Mesendoderm (in vitro differentiated cells): Measurements from ENCODE around the gene COX14.

Source experiments
- DNase-seq: peaks from one replicate; pipeline ENCODE4 v3.0.0; 2013
- H2AK5ac ChIP-seq: 2 replicates; pipeline ENCODE4 v1.6.1; 2013; ENCODE audit warnings: low read length, inconsistent platforms
- H2BK120ac ChIP-seq: 2 replicates; pipeline ENCODE4 v1.6.1; 2013; ENCODE audit warnings: low read depth, mild to moderate bottlenecking, low read length, moderate library complexity, mixed read lengths
- H2BK15ac ChIP-seq: replicated peaks from 2 replicates; pipeline ENCODE4 v1.6.1; 2013; ENCODE audit warnings: low read depth, mild to moderate bottlenecking, moderate library complexity
- H2BK5ac ChIP-seq: 2 replicates; pipeline ENCODE4 v1.6.1; 2013; ENCODE audit warnings: low read length, inconsistent platforms
- H3K18ac ChIP-seq: 2 replicates; pipeline ENCODE4 v1.6.1; 2013; ENCODE audit warnings: mild to moderate bottlenecking, low read length, mixed read lengths
- H3K23ac ChIP-seq: one replicate; pipeline ENCODE4 v1.6.1; 2013; ENCODE audit warnings: low read length
- H3K27ac ChIP-seq: 2 replicates; pipeline ENCODE4 v1.5.1; 2013; ENCODE audit warnings: low read depth, mild to moderate bottlenecking, inconsistent platforms, low read length, moderate library complexity
- H3K27me3 ChIP-seq: 2 replicates; pipeline ENCODE4 v1.6.1; 2013; ENCODE audit warnings: low read length, control low read depth, mild to moderate bottlenecking, inconsistent platforms; ENCODE audit not compliant: insufficient read depth, poor library complexity
- H3K36me3 ChIP-seq: 2 replicates; pipeline ENCODE4 v1.6.1; 2013; ENCODE audit warnings: low read length, inconsistent platforms; ENCODE audit not compliant: control insufficient read depth, insufficient read depth
- H3K4ac ChIP-seq: one replicate; pipeline ENCODE4 v1.6.1; 2013; ENCODE audit warnings: low read depth, mild to moderate bottlenecking, low read length, moderate library complexity
- H3K4me1 ChIP-seq: 2 replicates; pipeline ENCODE4 v1.6.1; 2013; ENCODE audit warnings: low read depth, low read length, inconsistent platforms; ENCODE audit not compliant: control insufficient read depth
- H3K4me2 ChIP-seq: 2 replicates; pipeline ENCODE4 v1.6.1; 2013; ENCODE audit warnings: low read length
- H3K4me3 ChIP-seq: 2 replicates; pipeline ENCODE4 v1.5.1; 2013; ENCODE audit warnings: mild to moderate bottlenecking, low read length
- H3K56ac ChIP-seq: one replicate; pipeline ENCODE4 v1.6.1; 2013; ENCODE audit warnings: low read length
- H3K79me1 ChIP-seq: 2 replicates; pipeline ENCODE4 v1.6.1; 2013; ENCODE audit warnings: low read length, inconsistent platforms
- H3K79me2 ChIP-seq: 2 replicates; pipeline ENCODE4 v1.6.1; 2013; ENCODE audit warnings: mild to moderate bottlenecking, low read length; ENCODE audit not compliant: control insufficient read depth, insufficient read depth
- H3K9ac ChIP-seq: 2 replicates; pipeline ENCODE4 v1.6.1; 2013; ENCODE audit warnings: low read length, inconsistent platforms
- H4K5ac ChIP-seq: one replicate; pipeline ENCODE4 v1.6.1; 2013; ENCODE audit warnings: low read length
- H4K8ac ChIP-seq: one replicate; pipeline ENCODE4 v1.6.1; 2013; ENCODE audit warnings: low read depth, mild to moderate bottlenecking, control low read depth, low read length, moderate library complexity
- WGBS: extraction: QIAGEN DNeasy Blood & Tissue Kit; methylation state at CpG from one replicate; pipeline ENCODE4 v1.1.7; 2013; ENCODE audit warnings: low lambda C conversion rate, missing lambda C conversion rate; ENCODE audit not compliant: insufficient coverage; ENCODE audit errors: extremely low coverage; 5-methylcytosine and 5-hydroxymethylcytosine counted together

Gene COX14

GRCh38 chr12:50090391-50090790, 21.6 kb upstream of the COX14 start:
- no peak overlapping the region for H3K9ac ChIP-seq
- H4K5ac ChIP-seq = no peak overlapping the region
- H3K56ac ChIP-seq = no peak overlapping the region
- no peaks in the 10 kb centered on the region for H3K27me3 ChIP-seq
- no peak overlapping the region for H2AK5ac ChIP-seq
- no peak overlapping the region for H3K4ac ChIP-seq
- no peak overlapping the region for H3K23ac ChIP-seq
- no peak overlapping the region for H3K4me2 ChIP-seq
- no peak overlapping the region for H2BK120ac ChIP-seq
- no peak for DNase-seq
- peaks cover 12% of the 10 kb centered on the region for H3K79me1 ChIP-seq
- no peak overlapping the region for H3K4me3 ChIP-seq
- H3K36me3 ChIP-seq = peaks cover 22% of the 10 kb centered on the region
- H3K79me2 ChIP-seq = peaks cover 10% of the 10 kb centered on the region
- no peak overlapping the region for H2BK15ac ChIP-seq
- H3K4me1 ChIP-seq = peaks cover 3% of the 10 kb centered on the region
- no peak overlapping the region for H2BK5ac ChIP-seq
- no peak overlapping the region for H3K18ac ChIP-seq
- no peak overlapping the region for H4K8ac ChIP-seq
- no CpG with 5 or more reads among the region's 5 CpGs for WGBS
- H3K27ac ChIP-seq = no peak overlapping the region

GRCh38 chr12:50097952-50098351, 14.1 kb upstream of the COX14 start:
- peaks cover 38% of the 10 kb centered on the region for H3K36me3 ChIP-seq
- no peak overlapping the region for H3K4me2 ChIP-seq
- no peaks in the 10 kb centered on the region for H3K4me1 ChIP-seq
- no peak overlapping the region for H3K23ac ChIP-seq
- H2BK120ac ChIP-seq = no peak overlapping the region
- H3K79me1 ChIP-seq = no peaks in the 10 kb centered on the region
- H2BK5ac ChIP-seq = no peak overlapping the region
- H2BK15ac ChIP-seq = no peak overlapping the region
- no peak overlapping the region for H2AK5ac ChIP-seq
- DNase-seq = no peak
- H3K27ac ChIP-seq = no peak overlapping the region
- no peak overlapping the region for H3K56ac ChIP-seq
- H4K5ac ChIP-seq = no peak overlapping the region
- H3K18ac ChIP-seq = no peak overlapping the region
- no peak overlapping the region for H3K9ac ChIP-seq
- WGBS = no CpG with 5 or more reads among the region's 6 CpGs
- H3K4ac ChIP-seq = no peak overlapping the region
- H3K4me3 ChIP-seq = no peak overlapping the region
- H3K79me2 ChIP-seq = no peaks in the 10 kb centered on the region
- H3K27me3 ChIP-seq = no peaks in the 10 kb centered on the region
- H4K8ac ChIP-seq = no peak overlapping the region

- Histone ChIP-seq H3K79me2 (no peaks in the 10 kb centered on the region), H3K27me3 (no peaks in the 10 kb centered on the region), H3K18ac (no peak overlapping the region), H3K36me3 (peaks cover 33% of the 10 kb centered on the region), H3K23ac (no peak overlapping the region), H3K4me1 (no peaks in the 10 kb centered on the region), H3K27ac (no peak overlapping the region), H2BK120ac (no peak overlapping the region), H3K4me2 (no peak overlapping the region), H3K4ac (no peak overlapping the region), H4K5ac (no peak overlapping the region), H3K9ac (no peak overlapping the region), H3K56ac (no peak overlapping the region), H3K4me3 (no peak overlapping the region), H2AK5ac (no peak overlapping the region), H2BK5ac (no peak overlapping the region), H2BK15ac (no peak overlapping the region), H3K79me1 (no peaks in the 10 kb centered on the region), H4K8ac (no peak overlapping the region)
- DNase-seq = peak; percentile 23
- no CpG with 5 or more reads among the region's 5 CpGs for WGBS
These were observed 12.6 kb upstream of the COX14 start for GRCh38 chr12:50099302-50100008.

DNA sequence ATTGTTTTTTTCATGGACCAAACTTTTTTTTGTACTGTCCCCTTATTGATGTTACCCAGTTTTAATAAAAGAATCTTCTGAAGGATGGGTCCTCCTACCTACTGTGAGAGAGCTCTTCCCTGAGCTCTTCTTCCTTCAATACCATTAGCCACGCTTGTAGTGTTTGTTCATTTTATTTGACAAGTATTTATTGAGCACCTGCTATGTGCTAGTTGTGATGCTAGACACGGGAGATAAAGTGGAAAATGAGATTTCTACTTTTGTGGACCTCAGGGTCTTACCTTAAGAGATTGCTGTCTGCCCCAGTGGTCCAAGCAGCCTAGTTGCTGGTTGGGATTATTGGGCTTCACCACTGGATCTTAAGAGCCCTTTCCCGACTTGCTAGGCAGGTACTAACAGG, 11.5 kb upstream of the COX14 start:
- DNase-seq = no peak
- Histone ChIP-seq H3K79me2 (no peaks in the 10 kb centered on the region), H3K27ac (no peak overlapping the region), H3K9ac (no peak overlapping the region), H4K8ac (no peak overlapping the region), H2BK5ac (no peak overlapping the region), H3K18ac (no peak overlapping the region), H3K27me3 (no peaks in the 10 kb centered on the region), H2BK120ac (no peak overlapping the region), H3K4me1 (no peaks in the 10 kb centered on the region), H2BK15ac (no peak overlapping the region), H3K36me3 (peaks cover 32% of the 10 kb centered on the region), H2AK5ac (no peak overlapping the region), H3K4ac (no peak overlapping the region), H3K79me1 (no peaks in the 10 kb centered on the region), H4K5ac (no peak overlapping the region), H3K56ac (no peak overlapping the region), H3K23ac (no peak overlapping the region), H3K4me3 (no peak overlapping the region), H3K4me2 (no peak overlapping the region)
- no CpG with 5 or more reads among the region's 3 CpGs for WGBS

GRCh38 chr12:50101663-50102062, 10.4 kb upstream of the COX14 start:
- Histone ChIP-seq H2BK120ac (no peak overlapping the region), H3K18ac (no peak overlapping the region), H4K8ac (no peak overlapping the region), H3K4ac (no peak overlapping the region), H2BK15ac (no peak overlapping the region), H4K5ac (no peak overlapping the region), H3K9ac (no peak overlapping the region), H3K36me3 (peaks cover 23% of the 10 kb centered on the region), H3K4me3 (no peak overlapping the region), H3K4me1 (no peaks in the 10 kb centered on the region), H3K23ac (no peak overlapping the region), H3K27ac (no peak overlapping the region), H3K79me1 (no peaks in the 10 kb centered on the region), H3K79me2 (no peaks in the 10 kb centered on the region), H3K56ac (no peak overlapping the region), H3K4me2 (no peak overlapping the region), H2BK5ac (no peak overlapping the region), H2AK5ac (no peak overlapping the region), H3K27me3 (no peaks in the 10 kb centered on the region)
- no CpG with 5 or more reads among the region's 3 CpGs for WGBS
- peak; percentile 93 for DNase-seq

DNA sequence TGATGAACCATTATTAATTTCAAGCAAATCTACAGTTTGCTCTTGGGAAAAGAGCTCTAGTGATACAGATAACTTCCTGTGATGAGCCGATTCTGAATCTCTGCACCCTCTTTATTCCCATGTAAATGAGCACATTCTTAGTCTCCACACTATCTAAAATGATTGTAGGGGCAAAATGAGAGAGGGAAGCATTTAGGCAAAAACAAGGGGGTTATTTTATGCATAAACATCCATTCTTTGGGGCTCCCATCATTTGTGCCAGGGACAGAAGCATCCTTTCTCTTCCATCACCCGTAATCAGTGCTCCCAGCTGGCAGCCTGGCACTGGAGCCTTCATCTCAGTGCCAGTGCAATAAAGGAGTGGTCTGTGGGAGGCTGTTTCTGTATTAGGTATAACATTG, 9.9 kb upstream of the COX14 start:
- H3K4me3 ChIP-seq = no peak overlapping the region
- no peak overlapping the region for H4K8ac ChIP-seq
- H4K5ac ChIP-seq = no peak overlapping the region
- no CpG with 5 or more reads among the region's 2 CpGs for WGBS
- H2AK5ac ChIP-seq = no peak overlapping the region
- no peak overlapping the region for H3K56ac ChIP-seq
- no peaks in the 10 kb centered on the region for H3K79me2 ChIP-seq
- DNase-seq = no peak
- H2BK5ac ChIP-seq = no peak overlapping the region
- no peak overlapping the region for H3K4me2 ChIP-seq
- no peaks in the 10 kb centered on the region for H3K79me1 ChIP-seq
- no peaks in the 10 kb centered on the region for H3K27me3 ChIP-seq
- no peaks in the 10 kb centered on the region for H3K4me1 ChIP-seq
- no peak overlapping the region for H2BK15ac ChIP-seq
- H3K18ac ChIP-seq = no peak overlapping the region
- H2BK120ac ChIP-seq = no peak overlapping the region
- peaks cover 19% of the 10 kb centered on the region for H3K36me3 ChIP-seq
- H3K4ac ChIP-seq = no peak overlapping the region
- no peak overlapping the region for H3K23ac ChIP-seq
- no peak overlapping the region for H3K9ac ChIP-seq
- no peak overlapping the region for H3K27ac ChIP-seq
